ENCODE results near the gene TMEM151B.
"Not testable (repeated sequence)": the region's sequence is repeated elsewhere in the genome, so short reads cannot be mapped to it uniquely, and the experiment has no call there.

TMEM151B gene

DNA sequence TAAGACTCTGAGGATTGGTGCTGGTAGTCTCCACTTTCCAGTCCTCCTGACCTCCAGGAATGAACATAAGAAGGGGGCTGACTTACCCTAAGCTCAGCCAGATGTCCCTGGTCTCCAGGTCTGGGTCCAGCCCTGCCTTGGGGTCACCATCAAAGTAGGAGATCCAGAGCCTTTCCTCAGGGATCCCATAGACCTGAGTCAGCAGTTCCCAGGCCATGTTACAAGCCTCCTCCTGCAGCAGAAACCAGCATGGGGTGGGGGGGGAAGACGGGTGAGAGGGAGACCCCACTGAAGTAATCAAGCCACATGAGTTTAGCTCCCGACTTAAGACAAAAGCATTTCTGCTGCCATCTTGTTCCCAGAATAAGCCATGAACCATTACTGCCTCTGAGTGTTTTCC is 41.1 kb downstream of the TMEM151B start:
- no peak for TF ChIP-seq Cebpa-rat (IDR thresholded peaks at IDR 0.05)
- Histone ChIP-seq H3K4me3 (no peak overlapping the region), H3K4me1 (peaks cover 9 to 25% (median 12%) of the 10 kb centered on the region in 10 experiments), H3K4me2 (peak overlapping the region in 6 of 11 experiments; percentile 85 to 96 (median 92); a peak in 8 of 22 replicates), H3K9ac (0 out of 22 replicates have a peak overlapping the region, but pooled peaks of 2 of the 11 experiments have one; percentile 93 to 94), H3K36me3 (peaks cover 51 to 60% (median 58%) of the 10 kb centered on the region in 11 experiments), H3K27me3 (no peaks in the 10 kb centered on the region), H3K27ac (no peak overlapping the region), H3K9me3 (replicated peaks in 1 of 11) (no peaks in the 10 kb centered on the region), H4K20me1 (peaks cover 0 to 9% (median 0%) of the 10 kb centered on the region in 11 experiments; a peak in 6 of 22 replicates)

DNA sequence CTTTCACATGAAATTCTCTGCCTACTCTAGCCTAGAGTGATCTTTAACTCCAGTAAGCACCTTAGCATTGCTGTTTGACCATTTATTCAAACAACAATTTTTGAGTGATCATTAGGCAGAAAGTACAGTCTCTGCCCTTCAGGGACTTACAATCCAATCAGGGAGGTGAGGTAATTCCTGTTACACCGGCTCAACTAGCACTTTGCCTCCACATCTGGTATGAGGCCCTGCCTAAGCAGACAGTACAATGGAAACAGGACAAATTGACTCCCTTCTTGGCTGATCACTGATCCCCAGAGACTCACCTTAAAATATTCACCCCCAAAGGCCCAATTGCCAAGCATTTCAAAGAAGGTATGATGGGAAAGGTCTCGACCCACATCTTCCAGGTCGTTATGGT is 41.5 kb downstream of the TMEM151B start:
- TF ChIP-seq Cebpa-rat (IDR thresholded peaks at IDR 0.05) = no peak
- Histone ChIP-seq H3K4me3 (peak overlapping the region in 9 of 10 experiments; percentile 81 to 96 (median 90); a peak in 13 of 20 replicates), H3K4me1 (peaks cover 9 to 28% (median 12%) of the 10 kb centered on the region in 10 experiments), H3K36me3 (peaks cover 47 to 56% (median 53%) of the 10 kb centered on the region in 11 experiments), H3K9me3 (replicated peaks in 1 of 11) (no peaks in the 10 kb centered on the region), H4K20me1 (peaks cover 0 to 9% (median 0%) of the 10 kb centered on the region in 11 experiments; a peak in 6 of 22 replicates), H3K9ac (peak overlapping the region in 10 of 11 experiments; percentile 86 to 94 (median 92); a peak in 16 of 22 replicates), H3K27me3 (no peaks in the 10 kb centered on the region), H3K4me2 (peak overlapping the region; percentile 85 to 97 (median 92)), H3K27ac (no peak overlapping the region)

DNA sequence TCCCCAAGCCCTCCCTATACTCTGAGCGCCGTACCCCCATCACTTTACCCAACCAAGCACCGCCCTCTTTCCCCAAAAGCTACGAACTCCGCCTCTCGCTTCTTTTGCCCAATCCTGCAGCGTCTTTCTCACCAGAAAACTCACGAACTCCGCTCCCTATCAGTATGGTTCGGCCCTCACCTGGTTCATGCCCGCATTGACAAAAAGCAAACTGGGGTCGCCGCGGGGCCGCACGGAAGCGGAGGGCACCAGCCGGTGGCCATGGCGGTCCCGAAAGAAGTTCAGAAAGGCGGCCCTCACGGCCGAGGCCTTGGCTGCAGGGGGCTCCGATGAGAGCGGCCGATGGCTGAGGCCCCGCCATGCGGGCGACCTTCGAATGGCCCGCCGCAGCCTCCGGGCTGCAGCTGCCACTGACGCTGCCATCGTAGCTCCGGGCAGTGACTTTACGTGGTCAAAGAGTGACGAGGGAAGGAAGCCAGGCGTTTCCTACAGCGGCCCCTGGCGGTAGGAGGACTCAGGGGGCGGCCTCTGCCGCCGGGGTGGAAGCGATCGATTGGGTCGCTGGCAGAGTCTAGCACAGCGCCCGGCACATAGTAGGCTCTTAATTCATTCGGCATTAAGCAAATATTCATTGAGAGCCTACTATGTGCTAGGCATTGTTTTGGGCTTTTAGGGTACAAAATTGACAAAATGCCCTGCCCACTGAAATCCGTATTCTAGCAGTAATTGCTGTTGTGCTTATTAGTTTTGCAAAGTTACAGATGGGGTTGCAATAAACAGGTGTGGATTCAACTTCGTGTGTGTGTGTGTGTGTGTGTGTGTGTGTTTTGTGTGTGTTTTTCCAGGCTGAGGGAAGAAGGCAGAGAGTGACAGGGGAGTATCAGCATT is 42.9 kb downstream of the TMEM151B start, which contains the start of gene AARS2:
TSS of gene AARS2 (minus strand) at position 447 of the 888 bp plus-strand sequence. CDS start at position 423, 24 bp downstream.
- H3K9ac ChIP-seq = peak within 1 kb of the TSS; percentile 86 to 94 (median 90)
- H4K20me1 ChIP-seq = peaks cover 0 to 9% (median 0%) of the 10 kb centered on the region in 11 experiments; a peak in 6 of 22 replicates
- no peak for TF ChIP-seq Cebpa-rat (IDR thresholded peaks at IDR 0.05)
- peaks cover 9 to 28% (median 12%) of the 10 kb centered on the region in 10 experiments for H3K4me1 ChIP-seq
- no peaks in the 10 kb centered on the region for H3K9me3 ChIP-seq (replicated peaks in 1 of 11)
- H3K4me2 ChIP-seq = peak within 1 kb of the TSS; percentile 85 to 97 (median 92)
- H3K36me3 ChIP-seq = peaks cover 33 to 42% (median 39%) of the 10 kb centered on the region in 11 experiments
- peak within 1 kb of the TSS; percentile 63 to 92 (median 88); a peak in 21 of 22 replicates for H3K27ac ChIP-seq
- H3K4me3 ChIP-seq = peak within 1 kb of the TSS; percentile 81 to 96 (median 90)
- H3K27me3 ChIP-seq = no peaks in the 10 kb centered on the region

DNA sequence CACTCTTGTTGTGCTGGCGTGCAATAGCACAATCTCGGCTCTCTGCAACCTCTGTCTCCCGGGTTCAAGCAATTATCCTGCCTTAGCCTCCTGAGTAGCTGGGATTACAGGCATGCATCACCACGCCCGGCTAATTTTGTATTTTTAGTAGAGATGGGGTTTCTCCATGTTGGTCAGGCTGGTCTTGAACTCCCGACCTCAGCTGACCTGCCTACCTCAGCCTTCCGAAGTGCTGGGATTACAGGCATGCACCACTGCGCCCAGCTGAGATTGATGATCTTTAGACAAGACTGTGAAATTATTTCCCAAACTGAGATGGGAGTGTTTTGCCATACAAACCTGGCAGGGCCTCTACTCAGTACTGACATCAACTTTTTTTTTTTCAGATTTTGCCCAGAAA is 44.4 kb downstream of the TMEM151B start:
- not testable (repeated sequence) for H4K20me1 ChIP-seq; H3K9ac ChIP-seq; H3K27me3 ChIP-seq; H3K4me3 ChIP-seq; H3K9me3 ChIP-seq (replicated peaks in 1 of 11); H3K27ac ChIP-seq; H3K4me2 ChIP-seq
- Histone ChIP-seq H3K4me1 (peaks cover 9 to 28% (median 12%) of the 10 kb centered on the region in 10 experiments), H3K36me3 (peaks cover 18 to 27% (median 24%) of the 10 kb centered on the region in 11 experiments)

DNA sequence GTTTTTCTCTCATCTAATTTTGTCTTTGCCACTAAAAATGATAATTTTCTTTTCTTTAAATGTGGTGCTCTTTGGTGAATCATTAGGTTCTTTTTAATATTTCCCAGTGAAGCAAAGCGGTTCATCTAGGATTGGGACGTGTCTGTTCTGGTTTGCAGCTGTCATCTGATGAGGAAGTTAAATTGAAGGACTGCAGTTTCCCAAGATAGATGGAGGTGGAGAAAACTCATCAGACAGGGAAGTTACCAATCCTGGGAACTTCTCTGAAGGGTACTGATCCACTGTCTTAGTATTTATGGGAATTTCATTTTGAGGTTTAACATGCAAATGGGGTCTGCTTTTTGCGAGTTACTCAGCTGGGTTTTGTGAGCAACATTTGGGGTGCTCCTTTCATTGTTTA is 45.3 kb downstream of the TMEM151B start:
- H3K27me3 ChIP-seq = no peaks in the 10 kb centered on the region
- H3K4me1 ChIP-seq = peaks cover 9 to 28% (median 12%) of the 10 kb centered on the region in 10 experiments
- no peak for TF ChIP-seq Cebpa-rat (IDR thresholded peaks at IDR 0.05)
- no peak overlapping the region for H3K4me3 ChIP-seq
- H4K20me1 ChIP-seq = peaks cover 0 to 9% (median 0%) of the 10 kb centered on the region in 11 experiments; a peak in 5 of 22 replicates
- no peak overlapping the region for H3K27ac ChIP-seq
- peak overlapping the region in 2 of 11 experiments; percentile 48 to 49; a peak in 4 of 22 replicates for H3K4me2 ChIP-seq
- H3K9ac ChIP-seq = no peak overlapping the region
- no peaks in the 10 kb centered on the region for H3K9me3 ChIP-seq (replicated peaks in 1 of 11)
- peaks cover 9 to 18% (median 15%) of the 10 kb centered on the region in 11 experiments for H3K36me3 ChIP-seq

DNA sequence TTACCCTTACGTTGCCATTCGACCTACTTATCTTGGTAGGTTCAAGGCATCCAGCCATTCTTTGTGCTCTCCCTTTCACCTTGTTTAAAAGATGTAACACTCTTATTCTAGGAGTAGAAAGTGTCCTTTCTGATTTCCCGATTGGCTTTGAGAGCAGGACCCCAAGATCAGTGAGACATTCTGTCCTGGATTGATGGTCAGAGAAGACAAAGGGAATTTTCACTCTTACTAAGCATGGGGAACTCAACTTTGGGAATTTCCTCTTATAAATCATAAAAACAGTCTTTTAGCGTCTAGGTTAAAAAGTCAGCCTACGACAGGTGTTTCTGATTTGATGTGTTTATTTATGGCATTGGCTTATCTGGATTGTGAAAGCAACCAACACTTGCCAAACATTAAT is 45.7 kb downstream of the TMEM151B start:
- Histone ChIP-seq H3K9me3 (replicated peaks in 1 of 11) (no peaks in the 10 kb centered on the region), H3K36me3 (peaks cover 5 to 14% (median 11%) of the 10 kb centered on the region in 11 experiments; a peak in 21 of 22 replicates), H3K9ac (no peak overlapping the region), H3K4me3 (no peak overlapping the region), H3K4me2 (peak overlapping the region in 2 of 11 experiments; percentile 48 to 49; a peak in 4 of 22 replicates), H3K27me3 (no peaks in the 10 kb centered on the region), H3K27ac (no peak overlapping the region), H4K20me1 (peaks cover 0 to 9% (median 0%) of the 10 kb centered on the region in 11 experiments; a peak in 4 of 22 replicates), H3K4me1 (peaks cover 9 to 28% (median 12%) of the 10 kb centered on the region in 10 experiments)
- no peak for TF ChIP-seq Cebpa-rat (IDR thresholded peaks at IDR 0.05)

DNA sequence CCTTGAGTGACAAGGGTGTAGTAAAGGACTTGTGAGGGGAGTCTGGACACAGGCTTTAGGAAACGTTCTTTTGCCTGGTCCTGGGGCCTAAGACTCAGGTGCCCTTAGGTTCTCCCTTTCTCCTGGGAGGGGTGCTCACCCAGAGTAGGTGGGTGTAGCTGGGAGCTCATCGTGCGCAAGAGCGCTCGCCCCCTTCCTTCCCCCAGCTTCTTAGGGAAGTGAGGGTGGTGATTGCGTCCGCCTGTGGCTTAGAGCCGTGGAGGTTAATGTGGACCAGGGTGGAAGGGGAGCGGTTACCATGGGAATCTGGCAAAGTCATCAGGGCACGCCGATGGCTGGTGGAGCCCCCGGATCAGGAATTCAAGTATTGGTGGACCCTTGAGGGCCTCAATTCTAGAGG is 46.2 kb downstream of the TMEM151B start:
- Histone ChIP-seq H3K4me3 (no peak overlapping the region), H4K20me1 (peaks cover 0 to 7% (median 0%) of the 10 kb centered on the region in 11 experiments; a peak in 4 of 22 replicates), H3K27me3 (no peaks in the 10 kb centered on the region), H3K27ac (no peak overlapping the region), H3K36me3 (peaks cover 0 to 9% (median 6%) of the 10 kb centered on the region in 11 experiments; a peak in 18 of 22 replicates), H3K9ac (no peak overlapping the region), H3K4me2 (no peak overlapping the region), H3K4me1 (peaks cover 9 to 27% (median 11%) of the 10 kb centered on the region in 10 experiments), H3K9me3 (replicated peaks in 1 of 11) (no peaks in the 10 kb centered on the region)
- no peak for TF ChIP-seq Cebpa-rat (IDR thresholded peaks at IDR 0.05)

DNA sequence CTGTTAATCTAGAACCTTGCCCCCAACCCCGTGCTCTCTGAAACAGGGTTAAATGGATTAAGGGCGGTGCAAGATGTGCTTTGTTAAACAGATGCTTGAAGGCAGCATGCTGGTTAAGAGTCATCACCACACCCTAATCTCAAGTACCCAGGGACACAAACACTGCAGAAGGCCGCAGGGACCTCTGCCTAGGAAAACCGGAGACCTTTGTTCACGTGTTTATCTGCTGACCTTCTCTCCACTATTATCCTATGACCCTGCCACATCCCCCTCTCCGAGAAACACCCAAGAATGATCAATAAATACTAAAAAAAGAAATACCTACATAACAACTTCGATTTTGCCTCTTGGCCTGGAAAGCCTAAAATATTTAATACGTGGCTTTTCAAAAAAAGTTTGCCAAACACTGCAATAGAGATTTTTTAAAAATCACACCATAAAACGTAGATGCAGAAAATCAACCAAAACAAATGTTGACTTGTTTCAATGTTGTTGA is 46.9 kb downstream of the TMEM151B start:
- H3K27ac ChIP-seq; H3K27me3 ChIP-seq; H3K4me2 ChIP-seq; H3K4me3 ChIP-seq; H3K36me3 ChIP-seq; H3K9ac ChIP-seq; H3K9me3 ChIP-seq (replicated peaks in 1 of 11); H4K20me1 ChIP-seq: not testable (repeated sequence)
- H3K4me1 ChIP-seq = peaks cover 4 to 21% (median 4%) of the 10 kb centered on the region in 10 experiments

- H3K4me1 ChIP-seq = peaks cover 0 to 4% (median 0%) of the 10 kb centered on the region in 10 experiments; a peak in 2 of 20 replicates
- H3K27me3 ChIP-seq = no peaks in the 10 kb centered on the region
- H3K36me3 ChIP-seq = no peaks in the 10 kb centered on the region
- no peak overlapping the region for H3K4me3 ChIP-seq
- no peaks in the 10 kb centered on the region for H3K9me3 ChIP-seq (replicated peaks in 1 of 11)
- no peaks in the 10 kb centered on the region for H4K20me1 ChIP-seq
- H3K9ac ChIP-seq = no peak overlapping the region
- no peak overlapping the region for H3K27ac ChIP-seq
- H3K4me2 ChIP-seq = no peak overlapping the region
- no peak for TF ChIP-seq Cebpa-rat (IDR thresholded peaks at IDR 0.05)
These were observed 51.0 kb downstream of the TMEM151B start for GRCh38 chr6:44321210-44321609.

Measured in BLaER1 treated with 17β-estradiol and CSF1 and Interleukin-3, amounts not matched to agents 10 nM and 100 nM (cell line).